Adrenal gland (tissue), 12 donors: ENCODE measurements around the gene AREG. TPM values are rescaled to one million over a fixed set of nuclear protein-coding genes. Genes with fewer than 3 reads are reported as not detected.

Experiments
- DNase-seq, 7 donors: peaks; one replicate each; pipeline ENCODE4 v3.0.0-alpha.2; 2019 to 2020
- H3K27ac ChIP-seq, 5 donors: fragments of 200-600 bp; sonication (generic) in 4 of 5; 1 replicate in 3 of 5; 2 replicates in 2 of 5; pipeline versions ENCODE4 v1.5.1 to v1.8.0; 2016 to 2020; ENCODE audit warnings: mild to moderate bottlenecking in 1 of 5
- H3K27me3 ChIP-seq: fragments of 200-600 bp; 2 replicates; pipeline ENCODE4 v1.8.0; 2021
- H3K36me3 ChIP-seq, 2 donors: fragments of 200-600 bp; replicated peaks in 1 of 2; 1 replicate in 1 of 2; 2 replicates in 1 of 2; pipeline versions ENCODE4 v1.5.1 to v1.8.0; 2018 to 2022
- H3K4me1 ChIP-seq, 2 donors: fragments of 200-600 bp; replicated peaks in 1 of 2; 1 replicate in 1 of 2; 2 replicates in 1 of 2; pipeline versions ENCODE4 v1.5.1 to v1.8.0; 2018 to 2021
- H3K4me3 ChIP-seq, 4 donors: fragments of 200-600 bp; sonication (generic) in 3 of 4; one replicate each; pipeline ENCODE4 v1.5.1; 2016 to 2018
- H3K9me3 ChIP-seq, 3 donors: fragments of 200-600 bp; sonication (generic) in 1 of 3; replicated peaks in 1 of 3; 1 replicate in 2 of 3; 2 replicates in 1 of 3; pipeline versions ENCODE4 v1.5.1 to v1.8.0; 2016 to 2021
- POLR2A ChIP-seq, 2 donors: fragments of 450-650 bp; IDR thresholded peaks; one replicate each; pipeline ENCODE4 v1.6.1; 2017; ENCODE audit warnings: antibody characterized with exemption in 2 of 2, mild to moderate bottlenecking in 2 of 2, moderate library complexity in 1 of 2
- WGBS, 4 donors: extraction: QIAGEN DNeasy Blood & Tissue Kit in 2 of 4; methylation state at CpG; one replicate each; pipeline versions ENCODE4 v1.1.5 to v1.1.7; 2013 to 2017; 5-methylcytosine and 5-hydroxymethylcytosine counted together
- intact Hi-C, 2 donors: fragments of 100-400 bp; cut with DNase I; formaldehyde crosslinking; loops; one replicate each; pipeline versions ENCODE4 v1.14.1 to v1.15.0; 2022 to 2023
- polyA plus RNA-seq, 3 donors: library from polyadenylated mRNA; stranded (reverse); fragments of 200-250 nt in 2 of 3; fragments of 350-450 nt in 1 of 3; fragmentation: Illumina TruSeq in 1 of 3; extraction: RNeasy Lipid Tissue Mini Kit (QIAGEN cat#74804) in 1 of 3; gene quantifications; one replicate each; pipeline ENCODE4 v1.2.3, GENCODE V29; 2013 to 2014
- total RNA-seq, 9 donors: library from RNA; depleted of rRNA in 4 of 9; stranded (reverse); fragments of >200 nt in 4 of 9; fragments of 120-200 nt in 1 of 9; fragmentation: NEBNext Ultra II Directional in 1 of 9; extraction: Animal tissue kit (Norgen Biotek cat#: 25700) in 1 of 9; gene quantifications; one replicate each; pipeline versions ENCODE4 v1.1.0 to v1.2.4, GENCODE V29; 2013 to 2023
- TF ChIP-seq, protein P1 (sequence below), 6 experiments: fragments of 450-650 bp in 4 of 6; fragments of 200-600 bp in 2 of 6; sonication (generic) in 1 of 6; IDR thresholded peaks; 1 replicate in 5 of 6; 2 replicates in 1 of 6; pipeline versions ENCODE4 v1.5.1 to v1.8.0; 2016 to 2021; ENCODE audit warnings: antibody characterized with exemption in 6 of 6, mild to moderate bottlenecking in 2 of 6, moderate library complexity in 1 of 6
- donor health status: healthy with polysubstance abuse.
- donor health status: Bipolar disorder and iron deficiency.
- donor health status: DM: yes; HTN: yes; CAD: no.
- donor health status: DM: no; HTN: no; CAD: no.
- donor health status: DM: no; HTN: no; CAD: no.
- donor health status: DM: yes; HTN: yes; CAD: no.

AREG gene
- total and polyA plus RNA-seq, 12 donors = 0.32 to 4.8 (median 0.98) TPM; not detected in 3

DNA sequence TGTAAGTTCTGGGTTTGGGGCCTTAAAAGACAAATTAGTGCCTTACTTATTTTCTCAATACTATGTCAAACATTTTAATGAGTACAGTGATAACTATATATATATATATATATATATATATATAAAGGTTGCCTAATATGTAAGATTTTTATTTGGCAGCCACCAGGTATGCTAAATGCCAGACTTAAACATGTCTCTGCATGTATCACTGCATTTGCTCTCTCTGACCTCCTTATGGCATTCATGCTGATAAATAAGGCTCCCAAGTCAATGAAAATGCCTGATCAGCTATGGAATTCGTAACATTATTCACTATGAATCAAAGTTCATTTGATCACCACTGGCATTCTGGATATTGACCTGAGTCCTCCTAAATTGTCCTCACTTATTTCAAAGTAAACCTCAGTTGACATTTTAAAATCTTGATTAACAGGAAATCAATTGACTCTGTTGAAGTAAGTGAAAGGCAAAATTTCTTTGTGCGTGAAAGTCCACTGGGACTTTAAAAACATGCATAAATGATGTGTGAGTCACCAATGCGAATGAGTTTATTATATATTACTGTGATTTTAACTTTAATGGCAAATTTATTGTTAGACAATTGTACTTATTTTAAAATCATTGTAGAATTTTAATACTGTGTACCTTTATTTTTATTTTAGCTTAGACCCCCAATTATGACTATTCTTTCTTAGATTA lies 29.2 kb upstream of the AREG start:
- 78 to 87% (median 82%) methylated on average over 3 of the region's 3 CpGs for WGBS, 4 donors

DNA sequence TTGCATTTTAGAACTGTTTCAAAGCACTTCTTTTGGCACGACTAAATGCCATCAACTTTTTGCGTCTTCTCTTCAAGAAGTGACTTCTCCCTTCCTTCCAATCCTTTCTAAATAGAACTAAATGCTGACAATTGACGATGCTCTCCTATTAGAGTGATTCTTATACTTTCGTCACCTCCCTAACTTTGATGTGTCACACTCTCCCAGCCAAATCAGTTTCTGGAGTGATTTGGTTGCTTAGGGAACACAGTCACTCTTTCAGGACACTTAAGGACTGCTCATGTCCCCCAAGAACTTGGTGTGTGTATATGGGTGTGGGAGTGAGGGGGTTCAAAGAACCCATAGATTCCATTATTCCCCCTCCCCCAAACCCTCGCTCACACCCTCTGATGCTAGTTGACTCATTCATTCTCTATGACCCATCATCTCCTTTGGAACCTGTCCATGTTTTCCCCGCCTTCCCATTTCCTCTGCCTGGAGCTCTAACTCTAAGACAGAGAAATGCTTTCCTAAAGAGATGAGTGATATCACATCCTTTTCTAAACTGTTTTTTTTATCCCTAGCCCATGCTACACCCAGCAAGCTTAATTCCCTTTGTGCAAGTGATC lies 26.8 kb upstream of the AREG start:
- H3K4me1 ChIP-seq = no peaks in the 10 kb centered on the region
- no peaks in the 10 kb centered on the region for H3K9me3 ChIP-seq
- H3K27me3 ChIP-seq = peaks cover 3% of the 10 kb centered on the region
- WGBS, 4 donors = 58 to 68% (median 64%) methylated on average over 6 of the region's 6 CpGs
- intact Hi-C loops = no loop called here
- no peak for TF ChIP-seq POLR2A (IDR thresholded peaks at IDR 0.05)
- TF ChIP-seq, protein P1, sequence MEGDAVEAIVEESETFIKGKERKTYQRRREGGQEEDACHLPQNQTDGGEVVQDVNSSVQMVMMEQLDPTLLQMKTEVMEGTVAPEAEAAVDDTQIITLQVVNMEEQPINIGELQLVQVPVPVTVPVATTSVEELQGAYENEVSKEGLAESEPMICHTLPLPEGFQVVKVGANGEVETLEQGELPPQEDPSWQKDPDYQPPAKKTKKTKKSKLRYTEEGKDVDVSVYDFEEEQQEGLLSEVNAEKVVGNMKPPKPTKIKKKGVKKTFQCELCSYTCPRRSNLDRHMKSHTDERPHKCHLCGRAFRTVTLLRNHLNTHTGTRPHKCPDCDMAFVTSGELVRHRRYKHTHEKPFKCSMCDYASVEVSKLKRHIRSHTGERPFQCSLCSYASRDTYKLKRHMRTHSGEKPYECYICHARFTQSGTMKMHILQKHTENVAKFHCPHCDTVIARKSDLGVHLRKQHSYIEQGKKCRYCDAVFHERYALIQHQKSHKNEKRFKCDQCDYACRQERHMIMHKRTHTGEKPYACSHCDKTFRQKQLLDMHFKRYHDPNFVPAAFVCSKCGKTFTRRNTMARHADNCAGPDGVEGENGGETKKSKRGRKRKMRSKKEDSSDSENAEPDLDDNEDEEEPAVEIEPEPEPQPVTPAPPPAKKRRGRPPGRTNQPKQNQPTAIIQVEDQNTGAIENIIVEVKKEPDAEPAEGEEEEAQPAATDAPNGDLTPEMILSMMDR (IDR thresholded peaks at IDR 0.05) = no peak
- no peak for DNase-seq
- H3K4me3 ChIP-seq = no peak overlapping the region
- no peak overlapping the region for H3K27ac ChIP-seq
- H3K36me3 ChIP-seq = no peaks in the 10 kb centered on the region

More for the DNA sequence above, 29.2 kb upstream of the AREG start:
- Histone ChIP-seq H3K36me3 (no peaks in the 10 kb centered on the region), H3K9me3 (no peaks in the 10 kb centered on the region), H3K4me1 (no peaks in the 10 kb centered on the region), H3K27ac (no peak overlapping the region), H3K4me3 (no peak overlapping the region), H3K27me3 (no peaks in the 10 kb centered on the region)
- intact Hi-C loops = no loop called here
- no peak for DNase-seq
- no peak for TF ChIP-seq POLR2A (IDR thresholded peaks at IDR 0.05)
- TF ChIP-seq, protein P1 (IDR thresholded peaks at IDR 0.05) = no peak

DNA sequence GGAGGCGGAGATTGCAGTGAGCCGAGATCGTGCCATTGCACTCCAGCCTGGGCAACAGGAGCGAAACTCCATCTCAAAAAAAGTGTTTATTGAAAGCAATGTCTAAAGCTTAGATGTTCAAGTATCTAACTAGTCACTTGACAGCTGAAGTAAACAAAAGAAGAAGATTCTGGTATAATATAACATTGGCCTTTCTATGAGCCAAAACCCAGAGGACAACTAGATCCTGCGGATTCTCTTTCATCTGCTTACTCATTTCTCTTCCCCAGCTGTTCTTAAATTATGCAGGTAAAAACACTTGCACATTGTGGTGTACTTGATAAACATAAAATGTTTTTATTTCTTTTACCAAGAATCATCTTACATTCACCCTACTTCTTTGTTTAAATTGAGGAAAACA lies 24.1 kb upstream of the AREG start:
- WGBS, 4 donors = 74 to 84% (median 82%) methylated on average over 5 of the region's 5 CpGs
- Histone ChIP-seq H3K4me1 (no peaks in the 10 kb centered on the region), H3K27me3 (peaks cover 3% of the 10 kb centered on the region), H3K27ac (no peak overlapping the region), H3K9me3 (no peaks in the 10 kb centered on the region), H3K36me3 (no peaks in the 10 kb centered on the region), H3K4me3 (no peak overlapping the region)
- no peak for DNase-seq
- no peak for TF ChIP-seq POLR2A (IDR thresholded peaks at IDR 0.05)
- intact Hi-C loops = no loop called here

DNA sequence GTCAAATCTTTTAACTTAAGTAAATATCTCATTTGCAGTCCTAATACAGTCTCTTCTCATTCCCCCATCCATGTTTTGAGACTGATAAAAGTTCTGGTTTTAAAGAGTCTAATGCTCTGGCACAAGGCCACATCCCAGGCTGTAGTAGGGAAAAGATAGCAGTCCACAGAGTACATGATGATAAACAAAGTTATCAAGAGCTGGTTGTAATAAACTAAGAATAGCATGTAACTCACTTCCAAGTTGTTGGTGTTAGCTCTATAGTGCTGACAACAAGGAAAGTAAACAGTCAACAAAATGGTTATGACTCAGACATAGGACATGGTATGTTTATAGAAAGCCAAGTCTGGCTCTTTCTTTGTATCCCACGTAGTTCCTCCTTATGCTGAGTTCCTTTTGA lies 21.8 kb upstream of the AREG start:
- intact Hi-C loops = no loop called here
- TF ChIP-seq POLR2A (IDR thresholded peaks at IDR 0.05) = no peak
- TF ChIP-seq, protein P1 (IDR thresholded peaks at IDR 0.05) = no peak
- H3K27me3 ChIP-seq = peaks cover 3% of the 10 kb centered on the region
- no peak overlapping the region for H3K27ac ChIP-seq
- H3K4me1 ChIP-seq = no peaks in the 10 kb centered on the region
- WGBS, 4 donors = 36 to 44% (median 41%) methylated on average over 1 of the region's 1 CpG
- DNase-seq = no peak
- H3K36me3 ChIP-seq = no peaks in the 10 kb centered on the region
- no peaks in the 10 kb centered on the region for H3K9me3 ChIP-seq
- H3K4me3 ChIP-seq = no peak overlapping the region

DNA sequence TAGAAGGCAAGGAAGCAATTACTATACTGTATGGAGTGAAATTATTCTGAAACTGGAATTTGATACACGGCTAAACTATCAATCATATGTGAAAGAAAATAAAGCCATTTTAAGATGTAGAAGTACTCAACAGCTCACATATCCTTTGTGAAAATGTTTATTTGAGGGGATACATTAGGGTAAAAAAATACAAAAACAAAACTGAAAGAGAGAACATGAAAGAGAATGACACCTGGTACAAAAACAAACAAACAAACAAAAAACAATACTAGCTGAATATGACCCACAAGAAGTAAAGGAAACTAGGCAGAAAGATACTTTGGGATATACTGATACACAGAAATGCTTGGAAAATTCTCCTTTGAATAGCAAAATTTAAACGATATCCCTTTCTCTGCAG lies 20.8 kb upstream of the AREG start:
- H3K9me3 ChIP-seq = no peaks in the 10 kb centered on the region
- no peaks in the 10 kb centered on the region for H3K36me3 ChIP-seq
- peaks cover 3% of the 10 kb centered on the region for H3K27me3 ChIP-seq
- H3K27ac ChIP-seq = no peak overlapping the region
- H3K4me3 ChIP-seq = no peak overlapping the region
- DNase-seq = no peak
- no peak for TF ChIP-seq POLR2A (IDR thresholded peaks at IDR 0.05)
- TF ChIP-seq, protein P1 (IDR thresholded peaks at IDR 0.05) = no peak
- intact Hi-C loops = no loop called here
- WGBS, 4 donors = 78 to 88% (median 87%) methylated on average over 2 of the region's 2 CpGs
- H3K4me1 ChIP-seq = no peaks in the 10 kb centered on the region
